22Rv1 (cell line): Measurements from ENCODE around the gene C5orf47.

ENCODE experiments used
- ZFX ChIP-seq: fragments of 450-650 bp; IDR thresholded peaks from 2 replicates; pipeline ENCODE4 v1.6.1; 2017; ENCODE audit warnings: antibody characterized with exemption, borderline replicate concordance
- TF ChIP-seq, protein P1 (sequence below): fragments of 450-650 bp; IDR thresholded peaks from 2 replicates; pipeline ENCODE4 v1.5.1; 2017; ENCODE audit warnings: mild to moderate bottlenecking

DNA sequence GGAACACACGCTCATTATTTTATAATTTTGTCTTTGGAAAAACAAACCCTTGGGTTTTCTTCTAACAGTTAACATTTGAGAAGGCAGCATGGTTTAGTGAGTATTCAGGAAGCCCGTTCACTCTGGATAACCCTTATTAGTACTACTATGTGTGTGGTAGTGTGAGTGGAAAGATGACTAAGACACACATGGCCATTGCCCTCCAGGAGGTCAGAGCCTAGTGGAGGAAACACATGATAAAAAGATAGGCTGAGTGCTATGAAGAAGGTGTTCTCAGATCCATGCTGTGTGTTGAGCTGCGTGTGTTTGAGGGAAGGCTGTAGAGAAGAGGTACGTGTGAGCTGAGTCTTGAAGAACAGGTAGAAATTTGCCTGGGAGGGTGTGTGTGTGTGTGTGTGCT, 8.4 kb downstream of the C5orf47 start:
- TF ChIP-seq, protein P1, sequence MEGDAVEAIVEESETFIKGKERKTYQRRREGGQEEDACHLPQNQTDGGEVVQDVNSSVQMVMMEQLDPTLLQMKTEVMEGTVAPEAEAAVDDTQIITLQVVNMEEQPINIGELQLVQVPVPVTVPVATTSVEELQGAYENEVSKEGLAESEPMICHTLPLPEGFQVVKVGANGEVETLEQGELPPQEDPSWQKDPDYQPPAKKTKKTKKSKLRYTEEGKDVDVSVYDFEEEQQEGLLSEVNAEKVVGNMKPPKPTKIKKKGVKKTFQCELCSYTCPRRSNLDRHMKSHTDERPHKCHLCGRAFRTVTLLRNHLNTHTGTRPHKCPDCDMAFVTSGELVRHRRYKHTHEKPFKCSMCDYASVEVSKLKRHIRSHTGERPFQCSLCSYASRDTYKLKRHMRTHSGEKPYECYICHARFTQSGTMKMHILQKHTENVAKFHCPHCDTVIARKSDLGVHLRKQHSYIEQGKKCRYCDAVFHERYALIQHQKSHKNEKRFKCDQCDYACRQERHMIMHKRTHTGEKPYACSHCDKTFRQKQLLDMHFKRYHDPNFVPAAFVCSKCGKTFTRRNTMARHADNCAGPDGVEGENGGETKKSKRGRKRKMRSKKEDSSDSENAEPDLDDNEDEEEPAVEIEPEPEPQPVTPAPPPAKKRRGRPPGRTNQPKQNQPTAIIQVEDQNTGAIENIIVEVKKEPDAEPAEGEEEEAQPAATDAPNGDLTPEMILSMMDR, result no peak
- no peak for TF ChIP-seq ZFX
